ENCODE results near the gene SNX32.

Gene SNX32

GRCh38 chr11:65860278-65861164 lies 26.8 kb downstream of the SNX32 start, which contains the start of gene MUS81:
TSS of gene MUS81 (plus strand) at chr11:65860433. CDS start at chr11:65860754, 321 bp downstream.
- H3K27ac ChIP-seq, result peak within 1 kb of the TSS; percentile 98
- TF ChIP-seq ZFX (IDR thresholded peaks at IDR 0.05), result peak; percentile 82; the same call in 1 of the 2 replicates
- TF ChIP-seq, protein P1, sequence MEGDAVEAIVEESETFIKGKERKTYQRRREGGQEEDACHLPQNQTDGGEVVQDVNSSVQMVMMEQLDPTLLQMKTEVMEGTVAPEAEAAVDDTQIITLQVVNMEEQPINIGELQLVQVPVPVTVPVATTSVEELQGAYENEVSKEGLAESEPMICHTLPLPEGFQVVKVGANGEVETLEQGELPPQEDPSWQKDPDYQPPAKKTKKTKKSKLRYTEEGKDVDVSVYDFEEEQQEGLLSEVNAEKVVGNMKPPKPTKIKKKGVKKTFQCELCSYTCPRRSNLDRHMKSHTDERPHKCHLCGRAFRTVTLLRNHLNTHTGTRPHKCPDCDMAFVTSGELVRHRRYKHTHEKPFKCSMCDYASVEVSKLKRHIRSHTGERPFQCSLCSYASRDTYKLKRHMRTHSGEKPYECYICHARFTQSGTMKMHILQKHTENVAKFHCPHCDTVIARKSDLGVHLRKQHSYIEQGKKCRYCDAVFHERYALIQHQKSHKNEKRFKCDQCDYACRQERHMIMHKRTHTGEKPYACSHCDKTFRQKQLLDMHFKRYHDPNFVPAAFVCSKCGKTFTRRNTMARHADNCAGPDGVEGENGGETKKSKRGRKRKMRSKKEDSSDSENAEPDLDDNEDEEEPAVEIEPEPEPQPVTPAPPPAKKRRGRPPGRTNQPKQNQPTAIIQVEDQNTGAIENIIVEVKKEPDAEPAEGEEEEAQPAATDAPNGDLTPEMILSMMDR (conservative IDR thresholded peaks at IDR 0.05), result peak; percentile 95

DNA sequence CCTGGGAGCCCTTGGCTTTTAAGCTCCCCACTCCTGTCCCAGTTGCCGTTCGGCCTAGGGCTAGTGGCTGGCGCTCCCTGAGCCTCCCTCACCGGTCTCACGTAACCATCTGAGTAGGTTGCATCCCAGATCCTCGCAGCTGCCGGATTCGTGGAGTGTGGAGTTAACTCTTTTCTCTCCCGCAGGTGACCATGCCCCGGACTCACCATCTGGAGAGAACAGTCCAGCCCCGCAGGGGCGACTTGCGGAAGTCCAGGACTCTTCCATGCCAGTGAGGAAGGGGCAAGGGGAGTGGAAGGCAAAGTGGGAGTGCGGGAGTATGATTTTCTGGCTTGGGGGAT lies 27.4 kb downstream of the SNX32 start:
- peak overlapping the region; percentile 98 for H3K27ac ChIP-seq
- TF ChIP-seq ZFX (IDR thresholded peaks at IDR 0.05), result no peak
- TF ChIP-seq, protein P1 (conservative IDR thresholded peaks at IDR 0.05), result no peak

DNA sequence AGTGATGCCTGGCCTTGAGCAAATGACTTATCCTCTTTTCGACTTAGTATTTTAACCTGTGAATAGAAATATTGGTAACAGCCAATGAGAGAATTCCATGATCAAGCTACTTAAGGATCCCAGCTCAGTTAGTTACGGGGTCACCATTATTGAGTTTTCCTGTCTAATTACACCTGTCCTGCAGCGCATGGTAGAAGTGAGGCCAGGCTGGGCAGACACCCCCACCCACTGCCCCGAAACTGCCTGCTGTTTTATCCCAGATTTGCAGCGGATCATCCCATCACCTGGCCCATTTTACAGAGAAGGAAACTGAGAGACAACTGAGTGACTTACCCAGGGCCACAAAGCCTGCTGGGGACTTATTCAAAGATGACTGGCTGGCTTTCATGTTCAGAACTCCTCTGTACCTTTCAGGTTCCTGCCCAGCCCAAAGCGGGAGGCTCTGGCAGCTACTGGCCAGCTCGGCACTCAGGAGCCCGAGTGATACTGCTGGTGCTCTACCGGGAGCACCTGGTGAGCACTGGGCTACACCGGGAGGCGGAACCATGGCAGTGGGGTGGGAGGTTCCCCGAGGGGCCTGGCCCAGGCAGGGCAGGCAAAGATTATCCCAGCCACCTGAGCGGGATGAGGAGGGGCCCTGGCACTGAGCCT lies 27.9 kb downstream of the SNX32 start:
- H3K27ac ChIP-seq, result peak overlapping the region; percentile 98
- no peak for TF ChIP-seq ZFX (IDR thresholded peaks at IDR 0.05)
- TF ChIP-seq, protein P1 (conservative IDR thresholded peaks at IDR 0.05), result no peak

GRCh38 chr11:65862191-65862735 lies 28.5 kb downstream of the SNX32 start:
- TF ChIP-seq ZFX (IDR thresholded peaks at IDR 0.05), result no peak
- TF ChIP-seq, protein P1 (conservative IDR thresholded peaks at IDR 0.05), result no peak
- H3K27ac ChIP-seq, result peak overlapping the region; percentile 98

DNA sequence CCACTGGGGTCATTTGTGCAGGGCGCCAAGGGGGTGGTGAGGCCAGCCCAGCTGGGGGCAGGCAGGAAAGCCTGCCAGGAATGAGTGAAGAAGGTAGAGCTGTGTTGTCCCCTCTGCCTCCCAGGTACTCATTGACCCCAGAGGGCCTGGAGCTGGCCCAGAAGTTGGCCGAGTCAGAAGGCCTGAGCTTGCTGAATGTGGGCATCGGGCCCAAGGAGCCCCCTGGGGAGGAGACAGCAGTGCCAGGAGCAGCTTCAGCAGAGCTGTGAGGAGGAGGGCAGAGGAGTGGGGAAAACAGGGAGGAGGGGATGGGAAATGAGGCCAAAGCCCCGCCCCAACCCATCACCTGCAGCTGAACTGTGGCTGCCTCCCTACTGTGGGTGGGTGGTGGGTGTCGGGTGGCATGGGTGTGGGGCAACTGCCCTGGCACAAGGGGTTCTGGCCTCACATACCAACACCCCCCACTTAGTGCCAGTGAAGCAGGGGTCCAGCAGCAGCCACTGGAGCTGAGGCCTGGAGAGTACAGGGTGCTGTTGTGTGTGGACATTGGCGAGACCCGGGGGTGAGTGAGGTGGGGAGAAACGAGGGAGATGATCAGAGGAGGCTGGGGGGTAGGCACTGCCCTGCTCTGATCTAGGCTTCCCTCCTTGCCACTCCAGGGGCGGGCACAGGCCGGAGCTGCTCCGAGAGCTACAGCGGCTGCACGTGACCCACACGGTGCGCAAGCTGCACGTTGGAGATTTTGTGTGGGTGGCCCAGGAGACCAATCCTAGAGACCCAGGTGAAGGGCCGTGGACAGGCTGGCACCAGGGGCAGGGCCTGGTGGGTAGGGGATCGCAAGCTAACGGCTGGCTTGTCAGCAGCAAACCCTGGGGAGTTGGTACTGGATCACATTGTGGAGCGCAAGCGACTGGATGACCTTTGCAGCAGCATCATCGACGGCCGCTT lies 29.5 kb downstream of the SNX32 start:
- no peak for TF ChIP-seq ZFX (IDR thresholded peaks at IDR 0.05)
- TF ChIP-seq, protein P1 (conservative IDR thresholded peaks at IDR 0.05), result no peak
- H3K27ac ChIP-seq, result no peak overlapping the region

DNA sequence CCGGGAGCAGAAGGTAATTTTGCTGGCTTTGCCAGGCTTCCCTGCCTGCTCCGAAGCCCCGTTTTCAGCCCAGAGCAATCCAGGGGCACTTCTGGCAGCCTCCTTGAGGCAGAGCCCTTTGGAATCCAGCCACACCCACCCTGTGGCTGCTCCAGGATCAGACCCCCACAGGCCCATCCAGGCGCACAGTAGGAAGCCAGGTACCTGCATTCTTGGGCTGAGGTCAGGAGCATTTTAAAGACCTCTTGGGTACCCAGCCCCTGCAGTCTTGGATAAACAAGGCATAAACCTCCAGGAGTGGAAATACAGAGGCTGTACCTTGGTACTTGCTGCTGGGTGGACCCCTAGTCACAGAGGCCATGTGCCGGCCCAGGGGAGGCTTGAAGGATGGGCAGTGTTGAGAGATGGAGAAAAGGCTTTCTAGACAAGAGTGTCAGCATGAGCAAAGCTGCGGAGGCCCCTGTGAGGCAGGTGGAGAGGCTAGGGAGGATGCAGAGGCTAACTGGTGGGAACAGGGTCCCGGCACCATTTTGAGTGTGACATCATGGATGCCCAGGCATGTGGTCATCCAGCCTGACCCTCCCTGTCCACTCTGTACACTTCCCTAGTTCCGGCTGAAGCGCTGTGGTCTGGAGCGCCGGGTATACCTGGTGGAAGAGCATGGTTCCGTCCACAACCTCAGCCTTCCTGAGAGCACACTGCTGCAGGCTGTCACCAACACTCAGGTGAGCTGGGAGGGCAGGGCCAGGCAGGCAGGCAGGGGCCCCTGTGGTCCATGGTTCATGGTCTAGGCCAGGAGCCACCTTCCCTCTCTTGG lies 30.3 kb downstream of the SNX32 start:
- TF ChIP-seq ZFX (IDR thresholded peaks at IDR 0.05), result no peak
- TF ChIP-seq, protein P1 (conservative IDR thresholded peaks at IDR 0.05), result no peak
- H3K27ac ChIP-seq, result no peak overlapping the region

All from C4-2B (cell line).